Cardiac fibroblast (primary cell): Measurements from ENCODE around the gene FBXO17.
"Not testable (repeated sequence)": the region's sequence is repeated elsewhere in the genome, so short reads cannot be mapped to it uniquely, and the experiment has no call there.

ENCODE experiments used
- DNase-seq, 2 donors: peaks; one replicate each; pipeline versions ENCODE4 v3.0.0 to v3.0.0-alpha.2; 2010; ENCODE audit warnings: low read depth in 2 of 2
- H3K4me3 ChIP-seq, 2 donors: replicated peaks in 1 of 2; 1 replicate in 1 of 2; 2 replicates in 1 of 2; pipeline ENCODE4 v1.5.1; 2011; ENCODE audit warnings: low read depth in 2 of 2, low read length in 2 of 2, mild to moderate bottlenecking in 2 of 2, moderate library complexity in 1 of 2
- CTCF ChIP-seq: IDR thresholded peaks from one replicate; pipeline ENCODE4 v1.5.1; 2011; ENCODE audit warnings: low read depth, mild to moderate bottlenecking, low read length, inconsistent platforms

FBXO17 gene

DNA sequence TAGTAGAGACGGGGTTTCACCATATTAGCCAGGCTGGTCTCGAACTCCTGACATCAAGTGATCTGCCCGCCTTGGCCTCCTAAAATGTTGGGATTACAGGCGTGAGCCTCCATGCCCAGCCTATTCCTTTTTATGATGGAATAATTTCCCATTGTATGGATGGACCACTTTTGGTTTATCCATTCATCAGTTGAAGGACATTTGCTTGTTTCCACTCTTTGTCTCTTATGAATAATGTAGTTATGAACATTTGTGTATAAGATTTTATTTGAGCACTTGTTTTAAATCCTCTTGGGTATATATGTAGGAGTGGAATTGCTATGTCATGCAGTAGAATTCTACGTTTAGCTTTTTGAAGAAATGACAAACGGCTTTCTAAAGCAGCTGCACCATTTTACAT lies 33.5 kb upstream of the FBXO17 start:
- TF ChIP-seq CTCF: no peak
- H3K4me3 ChIP-seq: no peak overlapping the region
- DNase-seq: no peak

- TF ChIP-seq CTCF: no peak
- H3K4me3 ChIP-seq: no peak overlapping the region
- DNase-seq: no peak
These were observed 32.6 kb upstream of the FBXO17 start for GRCh38 chr19:39008137-39008536.

GRCh38 chr19:39007096-39007495 lies 31.6 kb upstream of the FBXO17 start:
- DNase-seq: no peak
- TF ChIP-seq CTCF: no peak

GRCh38 chr19:39004403-39004802 lies 28.9 kb upstream of the FBXO17 start:
- DNase-seq: no peak
- no peak for TF ChIP-seq CTCF
- no peak overlapping the region for H3K4me3 ChIP-seq

More at GRCh38 chr19:39007096-39007495, 31.6 kb upstream of the FBXO17 start:
- H3K4me3 ChIP-seq: no peak overlapping the region

DNA sequence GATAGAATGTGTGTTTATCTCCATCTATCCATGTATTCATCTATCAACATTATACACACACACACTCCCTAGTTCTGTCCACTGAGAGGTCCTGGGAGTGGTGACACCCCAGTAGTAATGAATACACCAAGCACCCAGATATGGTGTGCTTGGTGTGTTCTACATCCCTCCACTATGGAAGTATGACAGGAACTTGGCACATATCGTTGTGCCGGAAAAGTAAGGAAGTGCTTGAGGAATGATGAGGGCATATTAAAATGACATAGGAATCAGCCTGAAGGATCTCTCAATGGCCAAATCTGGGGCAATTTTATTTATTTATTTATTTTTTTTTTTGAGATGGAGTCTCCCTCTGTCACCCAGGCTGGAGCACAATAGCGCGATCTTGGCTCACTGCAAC lies 28.3 kb upstream of the FBXO17 start:
- TF ChIP-seq CTCF: no peak
- DNase-seq: peak in 1 of 2 donors; percentile 14
- H3K4me3 ChIP-seq: no peak overlapping the region

DNA sequence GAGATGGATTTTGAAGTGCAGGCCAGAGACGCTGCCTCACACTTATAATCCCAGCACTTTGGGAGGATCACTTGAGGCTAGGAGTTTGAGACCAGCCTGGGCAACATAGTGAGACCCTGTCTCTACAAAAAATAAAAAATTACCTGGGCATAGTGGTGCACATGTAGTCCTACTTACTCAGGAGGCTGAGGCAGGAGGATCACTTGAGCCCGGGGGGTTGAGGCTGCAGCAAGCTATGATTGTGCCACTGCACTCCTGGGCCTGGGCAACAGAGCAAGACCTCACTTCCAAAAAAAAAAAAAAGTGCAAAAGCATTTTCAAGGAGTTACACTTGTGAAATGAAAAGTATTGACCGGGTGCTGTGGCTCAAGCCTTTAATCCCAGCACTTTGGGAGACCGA lies 27.6 kb upstream of the FBXO17 start:
- DNase-seq: no peak
- H3K4me3 ChIP-seq: no peak overlapping the region
- no peak for TF ChIP-seq CTCF

DNA sequence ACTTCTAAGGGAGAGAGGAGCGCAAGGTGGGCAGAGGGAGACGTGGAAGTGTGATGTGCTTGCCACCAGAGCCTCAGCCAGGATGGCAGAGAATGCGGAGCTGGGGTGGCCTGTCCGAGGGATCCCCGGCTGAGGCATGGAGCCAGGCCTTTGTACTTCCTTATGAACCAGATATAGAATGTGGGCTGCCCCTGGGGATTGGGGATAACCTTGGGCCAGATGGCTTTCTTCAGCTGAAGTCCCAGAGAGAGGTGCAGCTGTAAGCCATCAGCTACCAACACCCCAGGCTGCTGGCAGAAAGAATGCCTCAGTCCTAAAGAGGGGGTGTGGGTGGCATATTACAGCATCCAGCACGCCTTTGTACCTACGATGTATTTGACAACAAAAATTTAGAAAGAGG lies 25.5 kb upstream of the FBXO17 start:
- H3K4me3 ChIP-seq: no peak overlapping the region
- peak in 1 of 2 donors; percentile 27 for DNase-seq
- TF ChIP-seq CTCF: no peak

GRCh38 chr19:38997576-38997975 lies 22.0 kb upstream of the FBXO17 start:
- not testable (repeated sequence) for H3K4me3 ChIP-seq, DNase-seq
